Measurements from ENCODE around the gene STARD5.
A peak's percentile ranks its signal among the peaks of the same experiment; 100 is the strongest.
"Not testable (repeated sequence)": the region's sequence is repeated elsewhere in the genome, so short reads cannot be mapped to it uniquely, and the experiment has no call there.

The STARD5 gene, protein sequence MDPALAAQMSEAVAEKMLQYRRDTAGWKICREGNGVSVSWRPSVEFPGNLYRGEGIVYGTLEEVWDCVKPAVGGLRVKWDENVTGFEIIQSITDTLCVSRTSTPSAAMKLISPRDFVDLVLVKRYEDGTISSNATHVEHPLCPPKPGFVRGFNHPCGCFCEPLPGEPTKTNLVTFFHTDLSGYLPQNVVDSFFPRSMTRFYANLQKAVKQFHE

DNA sequence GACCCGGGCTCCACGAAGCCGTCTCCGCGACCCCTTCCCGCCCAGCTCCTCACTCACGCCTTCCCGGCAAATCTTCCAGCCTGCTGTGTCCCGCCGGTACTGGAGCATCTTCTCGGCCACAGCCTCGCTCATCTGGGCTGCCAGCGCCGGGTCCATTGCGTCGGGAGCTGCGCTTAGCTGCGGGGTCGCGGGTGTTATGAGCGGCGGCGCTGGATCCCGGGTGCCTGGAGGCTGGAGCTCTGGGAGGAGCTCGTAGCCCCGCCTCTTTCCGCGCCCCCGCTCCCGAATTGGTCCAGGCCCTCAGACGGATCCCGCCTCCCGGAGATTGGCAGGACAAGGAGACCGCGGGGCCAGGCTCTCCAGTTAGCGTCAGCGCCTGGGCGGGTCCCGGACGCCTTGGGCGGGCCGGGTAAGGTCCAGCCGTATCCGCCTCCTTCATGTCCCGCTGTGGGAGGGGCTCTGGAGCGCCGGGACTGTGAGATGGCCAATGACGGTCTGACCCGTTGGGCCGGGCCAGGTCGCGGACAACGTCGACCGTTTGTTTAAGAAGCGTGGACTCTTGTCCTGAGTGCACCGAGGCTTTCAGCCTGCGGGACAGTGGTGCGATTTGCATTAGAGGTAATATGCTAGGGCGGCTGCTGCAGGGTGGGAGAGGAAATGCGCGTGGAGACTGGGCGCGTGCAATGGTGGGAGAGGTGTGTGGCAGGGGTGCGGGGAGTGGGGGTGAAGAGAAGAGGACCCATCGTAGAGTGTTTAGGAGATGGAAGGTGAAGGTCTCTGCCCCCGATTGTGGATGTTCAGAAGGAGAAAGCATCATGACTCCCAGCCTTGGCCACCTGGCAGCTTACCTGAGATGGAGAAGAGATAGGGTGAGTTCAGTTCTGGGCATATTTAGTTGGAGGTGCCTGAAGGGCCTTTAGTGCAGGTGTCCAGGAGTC, at the start of gene STARD5:
STARD5 (minus strand) TSS at position 198 of the 938 bp plus-strand sequence; CDS start at position 156, 42 bp downstream.
- peak; percentile 94 to 98 for DNase-seq (ENCODE audit: low read depth in 2 of 2)

DNA sequence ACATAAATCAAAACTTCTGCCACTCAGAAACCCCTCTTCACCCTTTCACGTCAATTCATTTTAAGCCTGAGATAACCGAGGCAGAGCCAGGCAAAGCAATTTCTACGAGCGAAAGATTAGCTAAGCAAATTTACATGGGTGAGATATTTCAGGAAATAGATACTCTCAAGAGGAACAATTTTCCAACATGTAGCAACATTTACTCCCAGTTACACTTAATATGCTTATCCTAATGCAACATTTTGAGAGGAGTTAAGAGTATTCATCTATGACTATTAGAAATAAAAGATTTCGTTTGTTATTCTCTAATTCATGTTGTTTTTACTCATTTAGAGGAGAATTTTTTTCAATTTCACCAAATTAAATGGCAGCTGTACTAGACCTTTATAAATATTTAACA, 49.2 kb upstream of the STARD5 start:
- no peak for DNase-seq (ENCODE audit: low read depth in 2 of 2)

DNA sequence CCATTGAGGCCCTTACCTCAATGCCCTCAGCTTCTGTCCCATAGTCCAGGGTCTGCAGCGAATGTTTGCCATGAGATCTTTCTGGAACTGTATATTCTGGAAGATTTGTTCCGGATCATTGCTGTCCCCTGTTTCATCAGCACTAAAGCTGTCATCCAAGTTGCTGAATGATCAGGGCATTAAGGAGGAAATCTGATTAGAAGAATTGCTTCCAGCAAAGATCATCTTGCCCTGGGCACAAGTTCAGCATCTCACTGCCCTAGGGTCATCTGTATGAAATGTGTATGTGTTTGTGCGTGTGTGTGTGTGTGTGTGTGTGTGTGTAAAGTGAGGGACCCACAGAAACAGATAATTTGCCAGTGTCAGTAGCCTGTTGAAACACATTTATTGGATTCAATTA, 48.6 kb upstream of the STARD5 start:
- no peak for DNase-seq (ENCODE audit: low read depth in 2 of 2)

DNA sequence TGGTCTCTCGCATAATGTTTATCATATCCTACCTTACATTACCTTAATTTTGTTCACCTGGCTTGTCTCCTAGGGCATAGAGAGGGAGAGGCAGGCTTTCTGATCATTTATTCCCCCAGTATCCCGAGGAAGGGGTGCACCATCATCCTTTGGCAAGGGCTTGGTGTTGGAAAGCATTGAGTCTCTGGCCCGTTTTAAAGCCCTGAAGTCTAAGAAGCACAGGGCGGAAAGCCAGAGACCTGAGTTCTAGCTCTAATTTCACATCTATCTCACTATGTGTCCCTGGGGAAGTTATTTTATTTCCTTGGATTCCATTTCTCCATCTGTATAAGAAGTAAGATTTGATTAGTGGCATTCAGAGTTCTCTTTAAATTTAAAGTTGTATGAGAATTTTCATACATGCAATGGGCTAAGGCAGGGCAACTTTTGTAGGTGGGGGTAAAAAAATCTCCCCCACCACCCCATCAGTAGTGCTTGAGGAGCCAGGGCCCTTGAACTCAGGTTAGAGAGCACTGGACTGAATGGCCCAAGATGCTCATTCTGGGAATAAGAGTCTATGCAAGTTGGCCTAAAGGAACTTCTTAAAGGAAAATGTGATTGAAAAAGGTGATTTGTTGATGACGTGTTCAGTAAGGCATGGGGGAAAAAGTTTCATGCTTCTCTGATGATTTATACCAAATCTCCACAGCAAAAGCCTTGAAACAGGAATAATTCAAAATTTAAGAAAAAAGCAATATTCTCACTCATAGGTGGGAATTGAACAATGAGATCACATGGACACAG, 40.0 kb upstream of the STARD5 start:
- no peak for DNase-seq (ENCODE audit: low read depth in 2 of 2)

DNA sequence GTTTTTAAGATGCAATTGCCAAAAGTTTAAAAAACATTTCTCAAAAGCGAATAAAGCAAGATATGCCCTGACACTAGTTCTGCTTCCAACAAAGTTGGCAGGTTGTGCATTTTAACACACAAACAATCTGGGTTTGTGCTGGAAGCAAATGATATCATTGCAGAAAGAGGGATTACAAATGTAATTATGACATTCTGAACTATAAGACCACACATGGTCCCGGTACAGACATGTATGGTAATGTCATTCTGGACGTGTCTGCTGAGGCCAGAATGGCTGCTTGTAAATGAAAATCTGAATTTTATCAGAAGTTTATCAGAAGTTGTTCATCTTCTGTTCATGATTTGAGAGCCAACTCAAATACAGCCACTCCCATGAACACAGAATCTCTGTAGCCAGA, 39.3 kb upstream of the STARD5 start:
- no peak for DNase-seq (ENCODE audit: low read depth in 2 of 2)

DNA sequence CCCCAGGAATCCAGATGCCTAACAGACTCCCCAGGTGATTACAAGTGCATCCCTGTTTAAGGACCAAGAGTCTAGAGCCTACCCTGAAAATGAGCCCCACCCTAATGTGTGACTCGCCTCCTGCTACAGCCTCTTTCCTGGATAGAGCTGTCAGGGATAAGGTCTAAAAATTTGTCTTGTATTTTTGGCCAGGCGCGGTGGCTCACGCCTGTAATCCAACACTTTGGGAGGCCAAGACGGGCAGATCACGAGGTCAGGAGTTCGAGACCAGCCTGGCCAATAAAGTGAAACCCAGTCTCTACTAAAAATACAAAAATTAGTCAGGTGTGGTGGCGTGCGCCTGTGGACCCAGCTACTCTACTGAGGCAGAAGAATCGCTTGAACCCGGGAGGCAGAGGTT, 38.8 kb upstream of the STARD5 start:
- no peak for DNase-seq (ENCODE audit: low read depth in 2 of 2)

DNA sequence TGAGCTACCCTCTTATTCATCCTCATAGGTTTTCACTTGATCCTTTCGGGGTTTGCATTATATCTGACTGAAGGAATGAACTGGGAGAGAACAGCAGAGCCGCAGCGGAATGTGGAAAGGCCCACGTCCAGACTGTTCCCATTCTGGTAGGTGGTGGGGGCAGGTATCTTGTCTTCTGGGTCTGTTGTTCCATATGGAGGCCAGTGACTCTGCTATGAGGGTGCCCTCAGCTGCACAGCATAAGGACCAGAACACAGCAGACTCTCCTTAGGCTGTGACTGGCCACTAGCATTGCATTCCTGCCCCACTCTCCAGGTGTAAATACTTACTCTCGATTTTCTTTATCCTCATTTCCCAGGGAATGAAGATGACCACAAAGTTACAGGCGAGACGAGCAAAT, 38.0 kb upstream of the STARD5 start:
- no peak for DNase-seq (ENCODE audit: low read depth in 2 of 2)

DNA sequence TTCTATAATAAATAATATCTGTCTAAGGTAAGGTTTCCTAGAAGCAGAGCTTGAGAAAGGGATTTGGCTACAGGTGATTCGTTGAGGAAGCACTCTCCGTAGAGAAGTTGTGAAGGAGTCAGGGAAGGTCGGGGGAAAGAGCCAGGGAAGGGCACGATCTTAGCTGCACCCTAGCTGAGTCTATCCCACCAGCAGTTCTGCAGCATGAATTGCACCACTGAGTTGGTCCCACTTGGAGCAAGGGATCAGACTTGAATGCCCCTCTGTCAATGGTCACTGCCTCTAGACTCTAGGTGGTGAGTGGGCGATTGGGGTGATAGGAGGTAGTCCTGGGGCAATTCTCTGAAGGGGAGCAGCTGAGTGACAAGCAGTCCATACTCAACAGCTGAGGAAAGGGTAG, 36.5 kb upstream of the STARD5 start:
- no peak for DNase-seq (ENCODE audit: low read depth in 2 of 2)

DNA sequence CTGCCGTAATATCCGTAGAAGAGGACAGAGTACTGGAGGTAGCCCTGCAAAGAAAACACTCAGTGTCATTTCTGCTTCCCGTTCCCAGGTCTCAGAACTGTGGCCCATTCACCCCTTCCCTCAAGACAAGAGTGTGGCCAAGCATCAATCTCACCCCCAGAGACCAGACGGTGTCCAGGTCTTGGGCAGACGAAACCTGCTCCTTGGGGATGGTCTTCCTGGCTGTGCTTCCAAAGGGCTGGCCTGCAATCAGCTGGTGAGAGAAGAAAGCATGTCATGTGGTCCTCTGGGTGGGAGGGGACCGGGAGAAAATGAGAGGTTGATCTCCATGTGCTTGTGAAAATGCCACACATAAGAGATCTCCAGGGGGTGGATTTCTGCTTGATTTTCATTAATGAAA, 34.3 kb upstream of the STARD5 start:
- no peak for DNase-seq (ENCODE audit: low read depth in 2 of 2)

DNA sequence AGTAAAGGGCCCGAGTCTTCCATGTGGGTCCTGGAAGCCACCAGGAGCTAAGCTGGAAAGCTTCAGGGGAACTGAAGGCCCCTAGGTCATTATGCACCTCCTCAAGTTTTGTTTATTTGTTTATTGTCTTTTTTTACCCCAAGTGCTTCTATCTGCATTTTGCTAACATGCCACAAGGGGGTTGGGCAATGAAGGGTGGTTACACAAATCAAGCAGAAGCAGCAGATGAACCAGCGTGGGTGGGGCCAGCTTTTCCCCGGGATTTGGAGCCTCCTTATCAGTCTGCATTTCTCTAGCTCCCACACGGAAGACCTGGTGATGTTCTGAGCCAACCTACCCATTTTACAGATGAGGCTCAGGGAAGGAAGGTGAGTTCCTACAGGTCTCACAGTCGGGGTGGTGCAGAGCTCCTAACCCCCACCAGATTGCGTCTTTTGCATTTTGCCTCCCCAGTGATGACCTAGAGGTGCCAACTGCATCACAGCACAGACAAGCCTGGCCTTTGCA, 33.3 kb upstream of the STARD5 start:
- no peak for DNase-seq (ENCODE audit: low read depth in 2 of 2)

DNA sequence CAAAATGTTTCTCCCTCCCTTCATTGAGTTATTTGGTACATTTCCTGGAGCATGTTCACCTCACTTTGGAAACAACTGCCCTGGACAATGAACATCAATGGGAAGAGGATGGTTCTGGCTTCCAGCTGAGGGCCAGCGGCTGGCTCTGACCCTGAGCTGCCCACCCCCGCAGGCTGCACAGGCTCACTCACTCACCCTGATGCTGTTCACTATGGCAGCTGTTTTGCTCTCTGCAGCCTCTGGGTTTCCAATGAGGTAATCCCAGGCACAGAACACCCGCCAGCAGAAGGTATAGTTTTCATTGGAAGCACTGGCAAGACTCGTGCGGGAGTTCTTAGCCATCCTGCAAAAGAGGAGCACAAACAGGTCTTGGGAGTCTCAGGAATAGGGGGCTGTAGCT, 32.3 kb upstream of the STARD5 start:
- no peak for DNase-seq (ENCODE audit: low read depth in 2 of 2)

DNA sequence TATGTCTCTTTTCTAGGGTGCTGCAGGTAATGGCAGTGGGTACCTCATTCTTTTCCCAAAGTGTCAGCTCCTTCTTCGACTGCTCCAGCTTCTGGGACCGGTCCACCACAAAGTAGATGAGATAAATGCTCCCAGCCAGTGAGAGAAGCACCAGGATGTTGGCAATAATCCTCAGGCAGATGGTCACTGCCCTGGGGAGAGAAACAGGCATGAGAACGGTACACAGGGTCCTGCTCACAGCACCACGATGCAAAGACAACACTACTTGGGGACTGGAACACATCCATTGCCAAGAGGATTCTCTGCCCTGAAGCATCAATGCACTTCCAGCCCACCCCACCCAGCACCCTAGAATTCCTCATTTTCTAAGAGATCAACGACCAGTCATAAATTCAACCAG, 27.7 kb upstream of the STARD5 start:
- no peak for DNase-seq (ENCODE audit: low read depth in 2 of 2)

DNA sequence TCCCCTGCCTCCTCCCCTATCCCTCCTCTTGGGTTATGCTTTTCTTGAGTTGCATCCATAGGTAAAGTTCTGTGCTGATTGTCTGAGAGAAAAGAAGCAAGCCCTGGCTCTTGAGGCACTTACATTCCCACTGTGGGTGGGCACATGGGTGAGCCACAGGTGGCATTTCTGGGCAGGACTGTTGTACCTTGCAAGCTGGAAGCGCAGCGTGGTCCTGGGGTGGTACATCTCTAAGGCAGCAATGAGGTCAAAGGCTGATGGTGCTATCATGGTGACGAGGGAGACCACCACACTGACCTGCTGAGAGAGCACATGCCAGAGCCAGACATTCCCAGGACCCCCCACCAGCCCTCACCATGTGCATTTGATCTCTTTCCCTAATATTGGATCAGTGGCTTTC, 25.3 kb upstream of the STARD5 start:
- DNase-seq (ENCODE audit: low read depth in 2 of 2): no peak

DNA sequence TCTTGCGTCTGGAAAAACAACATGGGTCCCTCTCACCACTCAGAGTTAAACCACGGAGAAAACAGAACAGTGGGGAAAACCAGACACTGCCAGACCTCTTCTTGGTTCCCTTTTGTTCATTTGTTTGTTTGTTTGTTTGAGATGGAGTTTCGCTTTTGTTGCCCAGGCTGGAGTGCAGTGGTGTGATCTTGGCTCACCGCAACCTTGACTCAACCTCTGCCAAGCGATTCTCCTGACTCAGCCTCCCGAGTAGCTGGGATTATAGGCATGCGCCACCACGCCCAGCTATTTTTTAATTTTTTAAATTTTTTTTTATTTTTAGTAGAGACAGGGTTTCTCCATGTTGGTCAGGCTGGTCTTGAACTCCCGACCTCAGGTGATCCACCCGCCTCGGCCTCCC, 24.8 kb upstream of the STARD5 start:
- not testable (repeated sequence) for DNase-seq (ENCODE audit: low read depth in 2 of 2)

DNA sequence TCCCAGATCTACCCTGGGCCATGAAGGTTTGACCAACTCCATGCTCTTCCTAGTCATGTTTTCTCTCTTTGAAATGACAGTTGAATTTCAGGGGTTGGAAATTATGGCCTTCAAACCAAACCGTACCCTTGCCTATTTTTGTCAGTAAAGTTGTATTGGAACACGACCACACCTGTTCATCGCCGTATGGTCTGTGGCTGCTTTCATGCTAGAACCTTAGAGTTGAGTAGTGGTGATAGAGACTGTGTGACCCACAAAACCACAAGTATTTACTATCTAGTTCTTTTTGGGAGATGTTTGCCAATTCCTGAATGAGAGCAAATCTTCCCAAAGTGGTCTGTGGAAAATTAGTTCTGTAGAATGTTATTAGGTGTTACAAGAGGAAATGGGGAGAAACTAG, 24.0 kb upstream of the STARD5 start:
- DNase-seq (ENCODE audit: low read depth in 2 of 2): no peak

DNA sequence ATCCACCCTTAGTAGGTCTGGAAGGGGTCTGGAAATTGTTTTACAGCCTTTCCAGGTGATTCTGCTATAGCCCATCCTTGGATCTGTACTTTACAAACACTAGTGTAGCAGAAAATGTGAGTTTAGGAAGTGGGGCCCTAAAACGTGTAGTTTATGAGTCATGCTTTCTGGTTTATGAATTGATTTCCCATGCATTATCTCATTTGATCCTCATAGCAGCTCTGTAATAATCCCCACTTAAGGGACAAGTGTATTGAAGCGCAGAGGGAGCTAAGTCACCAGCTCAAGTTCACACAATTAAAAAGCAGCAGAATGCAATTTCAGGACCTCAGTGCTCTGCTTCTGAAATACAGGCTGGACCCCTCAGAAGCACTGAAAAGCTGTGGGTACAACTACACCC, 22.7 kb upstream of the STARD5 start:
- DNase-seq (ENCODE audit: low read depth in 2 of 2): no peak

DNA sequence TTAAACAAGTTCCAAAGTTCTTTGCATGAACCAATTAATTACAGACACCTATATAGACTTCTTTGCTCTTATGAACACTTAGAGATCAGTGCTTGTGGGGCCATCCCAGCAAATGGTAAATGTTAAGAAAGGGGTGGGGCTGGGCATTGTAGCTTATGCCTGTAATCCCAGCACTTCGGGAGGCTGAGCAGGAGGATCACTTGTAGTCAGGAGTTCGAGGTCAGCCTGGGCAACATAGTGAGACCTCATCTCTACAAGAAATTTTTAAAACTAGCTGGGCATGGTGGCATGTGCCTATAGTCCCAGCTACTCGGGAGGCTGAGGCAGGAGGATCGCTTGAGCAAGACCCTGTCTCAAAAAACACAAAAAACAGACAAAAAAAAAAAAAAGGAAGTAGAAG, 19.4 kb upstream of the STARD5 start:
- no peak for DNase-seq (ENCODE audit: low read depth in 2 of 2)

DNA sequence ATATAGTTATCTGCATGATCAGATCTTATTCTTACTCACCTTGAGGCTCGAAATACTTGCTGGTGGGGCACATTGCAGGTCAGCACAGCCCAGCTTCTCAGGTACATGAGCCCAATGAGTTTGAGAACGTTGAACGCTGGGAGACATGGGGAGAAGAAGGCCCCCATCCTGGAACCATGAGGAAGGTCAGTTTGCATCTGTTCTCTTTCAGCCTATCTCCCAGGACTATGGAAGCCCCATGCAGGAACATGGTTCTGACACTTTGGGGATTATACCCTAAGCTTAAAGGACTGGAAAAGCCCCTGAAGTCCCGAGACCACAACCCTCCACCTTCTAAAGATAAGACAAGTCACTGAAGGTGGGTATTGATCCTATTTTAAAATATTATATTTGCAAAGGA, 17.4 kb upstream of the STARD5 start:
- no peak for DNase-seq (ENCODE audit: low read depth in 2 of 2)

DNA sequence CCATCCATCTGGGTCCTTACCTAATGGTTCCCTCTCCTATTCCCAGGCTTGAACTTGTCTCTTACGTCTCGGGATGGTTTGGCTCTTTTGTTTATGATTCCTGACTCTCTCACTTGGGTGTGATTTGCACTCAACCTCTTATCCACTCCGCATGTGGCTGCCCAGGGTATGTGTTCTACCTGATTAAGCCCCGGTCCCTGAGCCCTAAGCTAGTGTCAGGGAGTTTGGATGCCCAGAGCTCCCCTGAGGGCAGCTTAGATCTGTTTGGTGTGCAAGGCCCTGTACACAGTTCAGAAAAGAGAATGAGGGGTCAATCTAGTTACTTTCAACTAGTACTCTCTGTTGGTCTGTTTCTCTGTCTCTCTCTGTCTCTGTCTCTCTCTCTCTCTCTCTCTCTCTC, 15.9 kb upstream of the STARD5 start:
- no peak for DNase-seq (ENCODE audit: low read depth in 2 of 2)

DNA sequence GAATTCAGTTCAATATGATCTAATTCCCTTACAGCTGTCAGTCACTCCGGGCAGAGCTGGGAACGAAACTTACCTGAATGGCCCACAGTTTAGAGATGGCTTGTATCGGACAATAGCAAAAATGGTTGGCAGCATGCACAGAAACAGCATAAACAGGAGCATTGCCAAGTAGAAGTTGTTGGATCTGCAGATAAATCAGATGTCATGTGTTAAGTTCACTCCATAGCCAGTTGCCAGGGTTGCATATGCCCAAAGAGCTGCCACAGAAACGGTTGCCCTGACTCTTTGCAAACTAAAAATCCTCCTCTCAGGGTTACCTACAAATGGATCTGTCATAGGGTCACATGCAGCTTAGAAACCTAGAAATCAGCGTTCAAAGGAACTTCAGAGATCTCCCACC, 15.4 kb upstream of the STARD5 start:
- DNase-seq (ENCODE audit: low read depth in 2 of 2): no peak

DNA sequence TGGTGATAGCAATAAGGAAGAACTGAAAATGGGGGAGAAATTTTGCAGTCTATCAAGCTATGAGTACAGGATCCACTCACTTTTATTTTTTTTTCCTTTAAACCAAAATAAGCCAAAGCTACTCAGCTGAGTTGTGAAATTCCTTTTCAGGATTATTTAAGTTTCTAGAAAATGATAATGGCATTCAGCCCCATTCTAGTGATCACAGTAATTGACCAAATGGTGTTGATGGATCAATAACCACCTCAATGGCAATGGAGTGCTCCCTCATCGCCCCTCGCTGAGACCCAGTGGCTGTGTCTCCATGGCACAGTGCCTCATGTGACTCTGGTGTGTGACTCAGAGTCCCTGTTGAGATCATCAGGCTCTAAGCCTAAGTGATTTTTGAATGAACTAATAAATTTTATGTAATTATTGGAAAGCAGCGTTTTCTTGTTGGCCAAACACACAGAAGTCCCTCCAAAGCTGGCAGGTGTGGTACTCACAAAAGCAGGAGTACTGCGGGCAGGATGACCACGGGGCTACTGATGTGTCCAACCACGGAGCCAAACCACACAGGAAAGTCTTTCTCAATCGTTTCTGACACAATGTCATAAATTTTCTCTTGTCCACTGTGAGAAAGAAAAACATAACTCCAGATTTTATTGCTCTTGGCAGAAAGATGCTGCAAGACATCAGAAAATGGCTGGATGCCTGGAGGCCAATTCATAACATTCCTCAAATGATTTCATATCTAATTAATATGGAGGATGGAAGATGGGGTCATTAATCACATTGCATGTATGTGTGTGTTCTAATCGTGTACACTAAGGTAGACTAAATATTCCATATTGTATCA, 14.4 kb upstream of the STARD5 start:
- no peak for DNase-seq (ENCODE audit: low read depth in 2 of 2)

All from stimulated activated CD4-positive, alpha-beta T cell treated with anti-CD3 and anti-CD28 coated beads, Interleukin-15, amount 100 ng/mL, for 48 hours (primary cell).